Skeletal muscle satellite cell (primary cell): Measurements from ENCODE around the gene PRAC2.

Experiments
- H3K27me3 ChIP-seq: 2 replicates; pipeline ENCODE4 v1.7.0; 2013; ENCODE audit warnings: low read length; ENCODE audit not compliant: control insufficient read depth, insufficient read depth
- H3K36me3 ChIP-seq: 2 replicates; pipeline ENCODE4 v1.7.0; 2013; ENCODE audit warnings: mild to moderate bottlenecking, control low read depth, low read length; ENCODE audit not compliant: insufficient read depth
- H3K4me1 ChIP-seq: 2 replicates; pipeline ENCODE4 v1.7.0; 2013; ENCODE audit warnings: low read length; ENCODE audit not compliant: control insufficient read depth, insufficient read depth
- H3K4me2 ChIP-seq: 2 replicates; pipeline ENCODE4 v1.7.0; 2013; ENCODE audit warnings: mild to moderate bottlenecking, low read length
- H3K4me3 ChIP-seq: 2 replicates; pipeline ENCODE4 v1.7.0; 2013; ENCODE audit warnings: low read length
- H3K9ac ChIP-seq: 2 replicates; pipeline ENCODE4 v1.7.0; 2013; ENCODE audit warnings: mild to moderate bottlenecking, low read depth, low read length, moderate library complexity
- H3K9me3 ChIP-seq: replicated peaks from 2 replicates; pipeline ENCODE4 v1.7.0; 2013; ENCODE audit warnings: mild to moderate bottlenecking, control low read depth, low read length

PRAC2 gene

DNA sequence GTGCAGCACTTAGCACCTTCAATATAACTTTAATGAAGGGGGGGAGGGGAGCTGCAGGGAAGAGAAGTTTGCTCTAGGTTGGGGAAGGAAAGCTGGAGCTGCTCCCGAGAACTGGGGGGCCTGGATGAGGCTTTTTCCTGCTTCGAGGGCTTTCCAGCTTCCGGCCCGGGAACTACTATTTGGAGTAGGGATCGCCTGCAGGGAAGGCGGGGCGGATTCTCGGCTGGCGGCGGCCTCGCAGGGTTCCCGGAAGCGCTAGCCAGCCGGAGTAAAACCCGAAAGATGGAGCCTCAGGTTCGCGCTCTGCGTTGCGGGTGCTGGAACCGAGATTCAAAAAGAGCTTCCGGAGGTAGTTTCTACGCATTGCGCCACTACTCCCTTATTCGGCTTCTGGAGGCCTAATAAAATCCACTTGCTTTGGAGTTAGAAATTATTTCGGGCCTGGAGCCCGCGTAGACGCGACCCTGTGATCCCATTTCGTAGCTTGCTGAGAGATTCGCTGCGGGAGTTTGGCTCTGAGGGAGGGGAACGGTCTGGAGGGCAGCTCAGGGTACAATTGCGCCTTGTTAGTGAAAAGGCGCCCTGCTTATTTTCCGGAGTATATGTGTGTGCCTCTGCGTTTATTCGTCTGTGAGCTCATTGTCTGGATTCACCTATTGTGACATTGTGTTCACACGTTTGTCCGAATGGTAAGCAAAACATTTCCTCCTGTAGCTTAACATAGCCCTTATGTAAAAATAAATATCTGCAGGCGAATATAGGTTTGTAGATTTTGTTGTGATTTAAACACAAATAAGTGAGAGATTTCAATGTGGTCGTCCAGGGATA lies 652 bp downstream of the PRAC2 start:
- Histone ChIP-seq H3K4me2 (no peak overlapping the region), H3K9me3 (no peaks in the 10 kb centered on the region), H3K36me3 (no peaks in the 10 kb centered on the region), H3K4me1 (peaks cover 4% of the 10 kb centered on the region), H3K9ac (no peak overlapping the region), H3K4me3 (no peak overlapping the region), H3K27me3 (peaks cover 97% of the 10 kb centered on the region)

DNA sequence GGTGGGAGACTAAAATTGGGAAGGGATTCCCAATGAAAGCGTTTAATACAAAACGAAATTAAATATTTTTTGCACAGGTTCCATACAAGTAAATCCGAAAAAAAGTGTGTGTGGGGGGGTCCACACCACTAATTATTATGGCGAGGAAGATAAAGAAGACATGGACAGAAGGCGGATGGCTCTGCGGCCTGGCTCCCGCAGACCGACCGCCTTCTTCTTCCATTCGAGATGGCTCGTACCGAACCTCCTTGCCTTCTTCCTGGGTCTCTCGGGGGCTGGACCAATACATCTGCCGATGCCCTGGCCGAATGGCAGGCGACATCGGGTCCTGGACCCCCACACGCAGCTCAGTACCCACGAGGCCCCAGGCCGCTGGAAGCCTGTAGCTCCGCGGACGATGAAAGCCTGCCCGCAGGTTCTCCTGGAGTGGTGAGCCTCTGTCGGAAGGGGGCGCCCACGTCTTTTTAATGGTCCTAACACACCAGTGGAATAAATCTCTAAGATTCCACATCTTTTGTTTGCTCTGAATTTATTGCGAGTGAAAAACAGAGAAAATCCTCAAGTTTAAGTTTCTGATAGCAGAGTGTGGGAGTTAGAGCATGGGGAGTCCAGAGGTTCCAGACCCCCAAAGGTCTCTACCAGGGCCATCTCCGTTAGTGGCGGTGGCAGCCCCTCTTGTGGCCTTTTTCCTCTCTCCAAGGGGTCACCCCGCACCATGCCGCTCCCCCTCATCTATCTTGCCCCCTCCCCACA lies 1.4 kb downstream of the PRAC2 start:
- no peak overlapping the region for H3K4me3 ChIP-seq
- H3K9ac ChIP-seq, result no peak overlapping the region
- peak overlapping the region; percentile 52 for H3K4me2 ChIP-seq
- no peaks in the 10 kb centered on the region for H3K36me3 ChIP-seq
- no peaks in the 10 kb centered on the region for H3K9me3 ChIP-seq
- H3K4me1 ChIP-seq, result peaks cover 4% of the 10 kb centered on the region
- H3K27me3 ChIP-seq, result peaks cover 96% of the 10 kb centered on the region

DNA sequence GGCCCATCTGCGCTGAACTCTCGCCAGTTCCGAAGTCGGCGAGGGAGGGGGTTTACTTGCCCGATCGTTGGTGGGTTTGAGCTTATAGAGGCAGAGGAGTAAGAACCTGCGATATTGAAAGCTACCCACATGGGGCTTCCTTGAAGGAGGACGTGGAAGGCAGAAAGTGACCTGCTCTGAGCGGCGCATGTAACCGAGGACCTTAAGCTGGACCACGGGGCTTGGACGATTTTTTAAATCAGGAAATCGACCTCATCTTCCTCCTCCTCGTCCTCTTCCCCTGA lies 2.0 kb downstream of the PRAC2 start:
- Histone ChIP-seq H3K9me3 (no peaks in the 10 kb centered on the region), H3K9ac (no peak overlapping the region), H3K4me1 (peaks cover 4% of the 10 kb centered on the region), H3K36me3 (no peaks in the 10 kb centered on the region), H3K27me3 (peaks cover 96% of the 10 kb centered on the region), H3K4me3 (no peak overlapping the region), H3K4me2 (peak overlapping the region; percentile 52)

GRCh38 chr17:48725288-48726064 lies 2.5 kb downstream of the PRAC2 start:
- Histone ChIP-seq H3K4me2 (peak overlapping the region; percentile 52), H3K4me1 (peaks cover 4% of the 10 kb centered on the region), H3K4me3 (no peak overlapping the region), H3K27me3 (peaks cover 96% of the 10 kb centered on the region), H3K36me3 (no peaks in the 10 kb centered on the region), H3K9me3 (no peaks in the 10 kb centered on the region), H3K9ac (no peak overlapping the region)

DNA sequence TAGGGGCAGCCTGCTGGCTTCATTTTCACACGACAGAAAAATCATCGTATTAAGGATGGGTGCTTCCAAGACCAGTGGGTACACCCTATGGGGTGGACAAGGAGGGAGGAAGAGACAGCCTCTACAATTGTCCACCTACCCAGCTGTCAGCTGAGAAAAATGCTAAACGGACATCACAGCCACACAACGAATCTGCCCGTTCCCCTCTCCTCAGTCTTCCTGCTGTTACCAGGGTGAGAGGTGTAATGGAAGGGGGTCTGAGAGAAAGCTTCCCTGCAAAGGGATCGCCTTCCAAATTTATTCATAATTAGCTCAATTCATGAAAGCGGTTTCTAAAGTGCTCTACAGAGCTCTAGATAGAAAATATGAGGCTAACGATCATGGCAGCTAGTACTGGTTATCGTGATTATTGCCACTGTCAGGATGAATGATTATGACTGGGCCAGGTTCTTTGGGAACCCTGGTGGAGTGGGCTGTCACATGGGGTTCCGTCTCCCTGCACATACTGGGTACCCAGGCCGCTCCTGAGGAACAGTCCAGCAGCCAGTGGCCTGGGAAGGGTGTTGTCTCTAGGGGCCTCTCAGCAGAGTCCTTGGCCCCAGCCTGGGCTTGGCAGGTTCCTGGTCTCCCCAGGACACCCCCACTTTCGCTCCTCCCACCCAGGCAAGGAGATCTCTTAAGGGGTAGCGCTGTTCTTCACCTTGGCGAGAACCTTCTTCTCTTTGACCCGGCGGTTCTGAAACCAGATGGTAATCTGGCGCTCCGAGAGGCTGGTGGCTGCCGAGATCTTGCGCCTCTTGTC lies 3.3 kb downstream of the PRAC2 start:
- H3K9ac ChIP-seq, result no peak overlapping the region

GRCh38 chr17:48726916-48727286 lies 3.9 kb downstream of the PRAC2 start:
- H3K36me3 ChIP-seq, result no peaks in the 10 kb centered on the region
- no peak overlapping the region for H3K4me3 ChIP-seq
- H3K9ac ChIP-seq, result no peak overlapping the region
- H3K27me3 ChIP-seq, result peaks cover 96% of the 10 kb centered on the region
- H3K4me1 ChIP-seq, result peaks cover 4% of the 10 kb centered on the region
- H3K9me3 ChIP-seq, result no peaks in the 10 kb centered on the region
- H3K4me2 ChIP-seq, result no peak overlapping the region

More for the DNA sequence above, 3.3 kb downstream of the PRAC2 start:
- H3K4me1 ChIP-seq, result peaks cover 4% of the 10 kb centered on the region
- no peaks in the 10 kb centered on the region for H3K36me3 ChIP-seq
- no peak overlapping the region for H3K4me3 ChIP-seq
- H3K27me3 ChIP-seq, result peaks cover 95% of the 10 kb centered on the region
- no peak overlapping the region for H3K4me2 ChIP-seq
- H3K9me3 ChIP-seq, result no peaks in the 10 kb centered on the region

GRCh38 chr17:48727415-48728175 lies 4.6 kb downstream of the PRAC2 start:
- Histone ChIP-seq H3K36me3 (no peaks in the 10 kb centered on the region), H3K4me1 (peaks cover 4% of the 10 kb centered on the region), H3K9me3 (no peaks in the 10 kb centered on the region), H3K4me3 (no peak overlapping the region), H3K4me2 (no peak overlapping the region), H3K27me3 (peaks cover 96% of the 10 kb centered on the region), H3K9ac (no peak overlapping the region)

- Histone ChIP-seq H3K4me3 (peak within 1 kb of the TSS; percentile 51), H3K36me3 (no peaks in the 10 kb centered on the region), H3K4me1 (peaks cover 4% of the 10 kb centered on the region)
Measured at GRCh38 chr17:48728232-48729231, 5.5 kb downstream of the PRAC2 start, which contains the start of gene HOXB13. HOXB13 (minus strand) TSS chr17:48728750; CDS start chr17:48728593, 157 bp downstream.

GRCh38 chr17:48729335-48730239 lies 6.6 kb downstream of the PRAC2 start:
- Histone ChIP-seq H3K4me1 (peaks cover 4% of the 10 kb centered on the region), H3K4me2 (no peak overlapping the region), H3K4me3 (no peak overlapping the region), H3K36me3 (no peaks in the 10 kb centered on the region), H3K27me3 (peaks cover 96% of the 10 kb centered on the region), H3K9ac (no peak overlapping the region), H3K9me3 (no peaks in the 10 kb centered on the region)

More at GRCh38 chr17:48728232-48729231, 5.5 kb downstream of the PRAC2 start, which contains the start of gene HOXB13:
- Histone ChIP-seq H3K9ac (no peak within 1 kb of the TSS), H3K27me3 (peaks cover 96% of the 10 kb centered on the region), H3K9me3 (no peaks in the 10 kb centered on the region), H3K4me2 (peak within 1 kb of the TSS; percentile 72)
